Thyroid gland (tissue), 4 donors: ENCODE measurements around the gene ZNF808.

ENCODE experiments used
- POLR2A ChIP-seq, 2 donors: fragments of 450-650 bp; IDR thresholded peaks; one replicate each; pipeline ENCODE4 v1.6.1; 2017; ENCODE audit warnings: antibody characterized with exemption in 2 of 2, mild to moderate bottlenecking in 2 of 2, moderate library complexity in 1 of 2
- TF ChIP-seq, protein P1 (sequence below), 6 experiments: fragments of 200-600 bp in 3 of 6; fragments of 450-650 bp in 3 of 6; sonication (generic) in 3 of 6; IDR thresholded peaks; one replicate each; pipeline ENCODE4 v1.5.1; 2016 to 2019; ENCODE audit warnings: antibody characterized with exemption in 6 of 6, mild to moderate bottlenecking in 2 of 6, inconsistent platforms in 1 of 6, moderate library complexity in 1 of 6

DNA sequence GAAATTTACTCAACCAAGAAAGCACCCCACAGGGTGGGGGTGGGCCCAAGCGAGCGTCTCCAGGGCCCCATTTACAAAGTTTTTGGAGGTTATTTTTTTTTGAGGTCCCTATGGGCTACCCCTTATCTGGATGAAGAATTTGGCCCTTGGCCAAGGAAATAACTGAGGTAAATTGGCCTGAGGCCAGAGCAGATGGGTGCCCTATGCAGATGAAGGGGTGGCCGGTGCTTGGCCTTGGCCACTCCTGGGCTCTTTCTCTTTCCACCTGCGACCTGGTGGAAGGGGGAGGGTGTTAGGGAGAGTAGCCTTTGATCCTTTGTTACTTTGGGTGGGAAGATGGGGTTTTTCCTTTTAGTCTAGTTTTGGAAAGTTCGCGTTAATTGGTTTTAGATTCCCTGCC lies 58.1 kb downstream of the ZNF808 start:
- TF ChIP-seq, protein P1, sequence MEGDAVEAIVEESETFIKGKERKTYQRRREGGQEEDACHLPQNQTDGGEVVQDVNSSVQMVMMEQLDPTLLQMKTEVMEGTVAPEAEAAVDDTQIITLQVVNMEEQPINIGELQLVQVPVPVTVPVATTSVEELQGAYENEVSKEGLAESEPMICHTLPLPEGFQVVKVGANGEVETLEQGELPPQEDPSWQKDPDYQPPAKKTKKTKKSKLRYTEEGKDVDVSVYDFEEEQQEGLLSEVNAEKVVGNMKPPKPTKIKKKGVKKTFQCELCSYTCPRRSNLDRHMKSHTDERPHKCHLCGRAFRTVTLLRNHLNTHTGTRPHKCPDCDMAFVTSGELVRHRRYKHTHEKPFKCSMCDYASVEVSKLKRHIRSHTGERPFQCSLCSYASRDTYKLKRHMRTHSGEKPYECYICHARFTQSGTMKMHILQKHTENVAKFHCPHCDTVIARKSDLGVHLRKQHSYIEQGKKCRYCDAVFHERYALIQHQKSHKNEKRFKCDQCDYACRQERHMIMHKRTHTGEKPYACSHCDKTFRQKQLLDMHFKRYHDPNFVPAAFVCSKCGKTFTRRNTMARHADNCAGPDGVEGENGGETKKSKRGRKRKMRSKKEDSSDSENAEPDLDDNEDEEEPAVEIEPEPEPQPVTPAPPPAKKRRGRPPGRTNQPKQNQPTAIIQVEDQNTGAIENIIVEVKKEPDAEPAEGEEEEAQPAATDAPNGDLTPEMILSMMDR (IDR thresholded peaks at IDR 0.05): no peak
- no peak for TF ChIP-seq POLR2A (IDR thresholded peaks at IDR 0.05)
